ENCODE data around the gene TRAK1. TPM values are rescaled to one million over a fixed set of nuclear protein-coding genes. Genes with fewer than 3 reads are reported as not detected.

The TRAK1 gene
- total RNA-seq, 1 experiment from 2014 or later = 41.0 TPM

- POLR2A ChIA-PET = no interaction called here
- TF ChIP-seq KAT7 (CRISPR knock-in tag; IDR thresholded peaks at IDR 0.05; ENCODE audit: borderline replicate concordance) (no peak), ZNF396 (CRISPR knock-in tag; IDR thresholded peaks at IDR 0.05; ENCODE audit: borderline replicate concordance) (no peak), ZNF532 (CRISPR knock-in tag; IDR thresholded peaks at IDR 0.05; ENCODE audit: borderline replicate concordance) (no peak), NFATC4 (CRISPR knock-in tag; IDR thresholded peaks at IDR 0.05) (no peak), NFE2L1 (CRISPR knock-in tag; IDR thresholded peaks at IDR 0.05) (no peak), RELA (CRISPR knock-in tag; IDR thresholded peaks at IDR 0.05; ENCODE audit: borderline replicate concordance) (no peak), ATF3 (CRISPR knock-in tag; conservative IDR thresholded peaks at IDR 0.05) (no peak), ZBTB21 (CRISPR knock-in tag; IDR thresholded peaks at IDR 0.05; ENCODE audit: borderline replicate concordance) (no peak), ATF6 (CRISPR knock-in tag; IDR thresholded peaks at IDR 0.05) (no peak), ZBTB43 (CRISPR knock-in tag; IDR thresholded peaks at IDR 0.05) (no peak), RORB (CRISPR knock-in tag; IDR thresholded peaks at IDR 0.05) (no peak), E2F5 (CRISPR knock-in tag; IDR thresholded peaks at IDR 0.05) (no peak), ESRRA (CRISPR knock-in tag; IDR thresholded peaks at IDR 0.05; ENCODE audit: borderline replicate concordance) (no peak), PRDM15 (CRISPR knock-in tag; IDR thresholded peaks at IDR 0.05) (no peak), ARID4B (CRISPR knock-in tag; IDR thresholded peaks at IDR 0.05; ENCODE audit: borderline replicate concordance) (no peak)
- H3K4me3 Mint-ChIP-seq = no peak overlapping the region
- CTCF ChIA-PET = interaction anchor here (2.1 kb wide), 1 partner anchor 25 kb away, joined by 10 read pairs; no protein-coding TSS in a partner anchor
- H3K27me3 Mint-ChIP-seq (ENCODE audit: low read depth) = no peaks in the 10 kb centered on the region
- H3K27ac Mint-ChIP-seq = no peak overlapping the region; the same call in 1 of the 2 replicates
- no peak for DNase-seq (ENCODE audit: low spot score)
- H3K36me3 Mint-ChIP-seq = no peaks in the 10 kb centered on the region
- no peaks in the 10 kb centered on the region for H3K9me3 Mint-ChIP-seq
- H3K4me1 Mint-ChIP-seq = peaks cover 25% of the 10 kb centered on the region
- ATAC-seq = no peak
Observed at GRCh38 chr3:42166662-42167300, 75.6 kb downstream of the TRAK1 start.
